AG20443 (cell line): ENCODE measurements around the gene DENND1A.
"Not testable (repeated sequence)": the region's sequence is repeated elsewhere in the genome, so short reads cannot be mapped to it uniquely, and the experiment has no call there.

Experiments used
- DNase-seq: peaks from one replicate; pipeline ENCODE4 v3.0.0; 2012; ENCODE audit warnings: low spot score, mixed read lengths

DENND1A gene, protein sequence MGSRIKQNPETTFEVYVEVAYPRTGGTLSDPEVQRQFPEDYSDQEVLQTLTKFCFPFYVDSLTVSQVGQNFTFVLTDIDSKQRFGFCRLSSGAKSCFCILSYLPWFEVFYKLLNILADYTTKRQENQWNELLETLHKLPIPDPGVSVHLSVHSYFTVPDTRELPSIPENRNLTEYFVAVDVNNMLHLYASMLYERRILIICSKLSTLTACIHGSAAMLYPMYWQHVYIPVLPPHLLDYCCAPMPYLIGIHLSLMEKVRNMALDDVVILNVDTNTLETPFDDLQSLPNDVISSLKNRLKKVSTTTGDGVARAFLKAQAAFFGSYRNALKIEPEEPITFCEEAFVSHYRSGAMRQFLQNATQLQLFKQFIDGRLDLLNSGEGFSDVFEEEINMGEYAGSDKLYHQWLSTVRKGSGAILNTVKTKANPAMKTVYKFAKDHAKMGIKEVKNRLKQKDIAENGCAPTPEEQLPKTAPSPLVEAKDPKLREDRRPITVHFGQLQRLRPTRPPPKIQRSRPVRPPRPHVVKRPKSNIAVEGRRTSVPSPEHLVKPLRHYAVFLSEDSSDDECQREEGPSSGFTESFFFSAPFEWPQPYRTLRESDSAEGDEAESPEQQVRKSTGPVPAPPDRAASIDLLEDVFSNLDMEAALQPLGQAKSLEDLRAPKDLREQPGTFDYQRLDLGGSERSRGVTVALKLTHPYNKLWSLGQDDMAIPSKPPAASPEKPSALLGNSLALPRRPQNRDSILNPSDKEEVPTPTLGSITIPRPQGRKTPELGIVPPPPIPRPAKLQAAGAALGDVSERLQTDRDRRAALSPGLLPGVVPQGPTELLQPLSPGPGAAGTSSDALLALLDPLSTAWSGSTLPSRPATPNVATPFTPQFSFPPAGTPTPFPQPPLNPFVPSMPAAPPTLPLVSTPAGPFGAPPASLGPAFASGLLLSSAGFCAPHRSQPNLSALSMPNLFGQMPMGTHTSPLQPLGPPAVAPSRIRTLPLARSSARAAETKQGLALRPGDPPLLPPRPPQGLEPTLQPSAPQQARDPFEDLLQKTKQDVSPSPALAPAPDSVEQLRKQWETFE

DNA sequence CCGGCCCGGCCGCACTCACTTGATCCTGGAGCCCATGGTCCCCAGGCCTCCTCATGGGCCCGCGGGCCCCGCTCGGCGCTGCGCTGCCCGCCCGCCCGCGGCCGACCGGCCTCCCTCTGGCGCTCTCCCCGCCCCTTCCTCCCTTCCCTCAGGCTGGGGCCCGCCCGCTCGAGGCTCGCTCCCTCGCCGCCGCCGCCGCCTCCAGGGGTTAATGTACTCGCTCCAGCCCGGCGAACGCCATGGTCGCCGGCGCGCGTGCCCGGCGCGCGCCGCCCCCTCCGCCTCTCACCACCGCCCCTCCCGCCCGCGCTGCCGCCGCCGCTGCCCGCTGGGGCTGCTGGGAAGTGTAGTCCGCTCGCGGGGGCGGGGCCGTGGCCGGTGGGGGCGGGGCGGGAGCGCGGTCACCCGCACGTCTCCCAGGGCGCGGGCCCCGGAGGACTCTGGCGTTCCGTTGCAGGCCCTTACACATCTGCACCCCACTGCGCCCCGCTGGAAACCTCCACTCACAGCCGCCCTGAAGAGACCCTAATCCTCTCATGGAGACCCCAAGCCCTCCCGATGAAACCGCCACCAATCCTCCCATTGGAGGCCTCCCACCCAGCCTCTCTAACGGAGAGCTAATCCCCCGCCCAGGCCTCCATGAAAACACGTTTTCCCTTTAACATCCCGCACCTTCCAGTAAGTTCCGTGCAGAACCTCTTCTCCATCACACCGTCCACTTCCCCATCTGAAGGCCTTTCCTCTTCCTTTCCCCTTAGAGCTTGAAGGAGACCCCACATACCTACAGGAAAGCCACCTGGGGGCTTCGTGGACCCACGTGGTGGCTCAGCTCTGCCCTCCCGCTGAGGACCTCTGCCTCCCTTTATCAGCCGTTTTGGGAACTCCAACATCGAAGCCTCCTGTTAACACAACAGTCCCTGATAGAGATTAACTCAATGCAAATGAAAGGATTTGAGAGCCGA, at the start of gene DENND1A:
DENND1A (minus strand) TSS at position 257 of the 962 bp plus-strand sequence; CDS start at position 36, 221 bp downstream.
- DNase-seq = peak; percentile 99

DNA sequence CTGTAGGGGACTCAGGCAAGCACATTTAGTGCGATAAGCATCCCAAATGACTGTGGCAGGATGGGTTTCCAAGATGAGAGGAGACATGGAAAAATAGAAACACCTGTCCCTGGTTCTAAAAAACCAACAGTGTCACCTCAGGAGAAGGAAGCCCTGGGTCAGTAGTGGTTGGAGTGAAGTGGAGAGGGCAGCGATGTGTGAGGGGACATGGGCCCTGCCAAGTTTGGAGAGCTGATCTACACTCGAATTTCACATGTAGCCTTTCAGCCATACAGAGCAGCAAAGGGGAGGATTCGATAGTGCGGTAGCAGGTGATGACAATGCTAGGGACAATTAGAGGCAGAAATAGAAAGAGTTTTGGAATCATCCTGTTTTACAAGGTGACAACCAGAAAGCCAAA, 49.1 kb upstream of the DENND1A start:
- no peak for DNase-seq

GRCh38 chr9:123976579-123976978, 46.7 kb upstream of the DENND1A start:
- not testable (repeated sequence) for DNase-seq

DNA sequence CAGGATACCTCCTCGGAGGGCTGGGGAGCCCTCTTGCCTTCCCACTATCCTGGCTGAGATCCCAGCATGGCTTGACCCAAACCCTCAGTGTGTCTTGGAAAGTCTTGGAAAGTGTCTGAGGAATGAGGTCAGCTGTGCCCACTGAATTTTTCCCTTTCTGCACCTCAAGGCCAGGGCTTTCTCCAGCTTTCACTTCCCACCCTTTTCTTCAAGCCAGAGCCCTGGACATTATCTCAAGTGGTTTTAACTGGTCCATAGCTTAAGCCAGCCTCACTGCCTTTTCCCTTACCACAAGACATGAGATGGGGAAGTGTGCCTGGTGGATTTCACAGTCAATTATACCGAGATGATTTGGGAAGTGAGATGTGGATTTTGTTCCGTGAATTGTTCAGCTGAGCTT, 45.9 kb upstream of the DENND1A start:
- no peak for DNase-seq

- DNase-seq = no peak
Observed at GRCh38 chr9:123974471-123974870, 44.5 kb upstream of the DENND1A start.

GRCh38 chr9:123973590-123974223, 43.8 kb upstream of the DENND1A start:
- no peak for DNase-seq

DNA sequence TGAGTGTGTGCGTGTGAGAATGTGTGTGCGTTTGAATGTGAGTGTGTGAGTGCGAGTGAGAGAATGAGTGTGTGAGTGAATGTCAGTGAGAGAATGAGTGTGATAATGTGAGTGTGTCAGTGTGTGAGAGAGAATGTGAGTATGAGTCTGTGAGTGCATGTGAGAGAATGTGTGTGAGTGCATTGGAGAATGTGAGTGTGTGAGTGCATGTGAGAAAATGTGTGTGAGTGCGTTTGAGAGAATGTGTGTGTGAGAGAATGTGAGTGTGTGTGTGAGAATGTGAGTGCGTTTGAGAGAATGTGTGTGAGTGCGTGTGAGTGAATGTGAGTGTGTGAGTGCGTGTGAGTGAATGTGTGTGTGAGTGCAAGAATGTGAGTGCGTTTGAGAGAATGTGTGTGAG, 42.7 kb upstream of the DENND1A start:
- no peak for DNase-seq

- no peak for DNase-seq
Observed at GRCh38 chr9:123967323-123967722, 37.4 kb upstream of the DENND1A start.

DNA sequence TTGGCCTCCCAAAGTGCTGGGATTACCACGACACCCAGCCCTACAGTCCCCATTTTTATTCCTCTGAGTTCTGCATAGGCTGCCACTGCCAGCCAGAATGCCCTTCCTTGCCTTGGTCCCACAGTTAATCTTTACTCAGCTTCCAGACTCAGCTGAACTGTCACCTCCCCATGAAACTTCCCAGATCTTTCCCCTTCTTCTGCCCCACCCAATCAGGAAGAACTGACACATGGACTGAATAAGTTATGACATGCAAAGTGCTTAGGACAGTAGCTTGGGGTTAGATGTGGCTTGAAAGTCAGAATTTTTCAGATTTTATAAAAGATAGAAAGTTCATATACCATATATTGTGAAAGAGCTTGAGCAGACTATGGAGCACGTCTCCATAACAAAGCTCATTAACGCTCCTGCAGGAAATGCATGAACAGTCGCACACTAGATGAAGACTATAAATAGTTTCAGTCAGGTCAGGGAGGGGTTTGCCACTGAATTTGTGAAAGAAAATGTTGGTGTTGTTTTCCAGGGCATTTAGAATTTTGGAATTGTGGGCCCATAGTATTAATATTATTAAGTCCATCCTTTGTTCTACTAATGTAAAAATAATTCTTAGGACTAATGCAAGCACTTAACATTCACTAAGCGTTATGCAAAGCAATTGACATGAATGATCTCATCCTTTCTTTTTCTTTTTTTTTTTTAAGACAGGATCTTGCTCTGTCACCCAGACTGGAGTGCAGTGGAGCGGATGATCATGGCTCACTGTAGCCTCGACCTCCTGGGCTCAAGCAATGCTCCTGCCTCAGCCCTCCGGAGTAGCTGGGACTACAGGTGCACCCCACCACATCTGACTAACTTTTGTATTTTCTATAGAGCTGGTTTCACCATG, 36.1 kb upstream of the DENND1A start:
- no peak for DNase-seq

DNA sequence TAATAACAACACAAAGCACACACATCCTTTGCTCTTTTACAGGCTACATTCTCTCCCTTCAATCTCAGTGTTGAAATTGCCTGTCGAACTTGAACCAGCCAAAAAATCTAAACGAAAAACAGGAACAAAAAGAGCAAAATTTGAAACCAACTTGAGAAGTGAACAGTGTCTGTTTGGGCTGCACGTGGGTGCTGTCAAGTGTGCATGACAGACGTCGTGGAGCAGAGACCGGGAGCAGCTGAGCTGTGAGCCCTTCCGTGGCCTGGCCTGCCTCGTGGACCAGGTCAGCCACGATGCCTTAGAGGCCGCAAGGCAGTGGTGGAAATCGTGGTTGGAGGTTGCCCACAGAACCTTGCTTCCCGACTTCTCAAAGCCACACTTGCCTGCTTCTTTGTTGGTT, 34.8 kb upstream of the DENND1A start:
- DNase-seq = no peak

- DNase-seq = no peak
Observed at GRCh38 chr9:123960965-123961364, 31.0 kb upstream of the DENND1A start.

GRCh38 chr9:123960366-123960765, 30.4 kb upstream of the DENND1A start:
- DNase-seq = no peak

- no peak for DNase-seq
Observed at GRCh38 chr9:123959787-123960186, 29.9 kb upstream of the DENND1A start.

DNA sequence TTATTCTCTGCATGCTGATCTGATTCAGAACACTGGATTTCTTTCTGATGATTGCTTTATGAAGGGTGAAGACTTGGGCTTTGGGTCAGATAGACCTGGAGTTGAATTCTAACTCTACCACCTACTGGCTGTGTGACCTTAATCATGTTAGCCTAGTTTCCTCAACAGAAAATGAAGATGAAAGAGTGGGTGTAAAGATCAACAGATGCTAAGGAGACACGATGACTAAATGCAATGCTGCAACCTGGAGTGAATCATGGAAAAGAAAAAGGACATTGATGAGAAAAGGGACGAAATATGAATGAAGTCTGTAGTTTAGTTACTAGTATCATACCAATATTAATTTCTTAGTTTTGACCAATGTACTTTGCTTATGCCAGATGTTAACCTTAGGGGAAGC, 27.8 kb upstream of the DENND1A start:
- no peak for DNase-seq

DNA sequence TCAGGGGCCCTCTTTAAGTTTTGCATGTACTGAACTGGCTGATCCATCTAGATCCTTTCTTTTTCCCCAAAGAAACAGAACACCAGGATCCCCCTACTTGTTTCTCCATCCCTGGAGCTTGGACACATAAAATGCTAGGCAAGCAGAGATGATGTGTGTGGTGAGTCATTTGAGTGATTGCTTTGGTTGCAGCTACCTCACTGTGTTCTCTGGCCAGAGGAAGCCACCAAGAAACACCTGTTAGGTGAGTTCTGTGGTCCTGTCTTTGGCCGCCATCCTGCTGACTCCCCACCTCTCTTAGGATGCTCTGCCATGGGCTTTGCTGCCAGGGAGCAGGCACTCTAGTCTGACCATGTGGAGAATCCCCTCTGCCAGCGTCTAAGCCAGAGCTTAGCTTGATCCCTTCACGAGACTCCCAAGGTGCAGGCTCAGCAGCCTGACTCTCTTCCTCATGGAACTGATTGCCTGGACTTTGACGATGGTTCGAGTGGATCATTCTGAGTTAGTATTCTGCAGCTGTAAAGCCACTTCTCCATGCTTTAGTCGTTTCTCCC, 27.3 kb upstream of the DENND1A start:
- no peak for DNase-seq

- DNase-seq = no peak
Observed at GRCh38 chr9:123955637-123956036, 25.7 kb upstream of the DENND1A start.

GRCh38 chr9:123954518-123955280, 24.8 kb upstream of the DENND1A start:
- peak; percentile 37 for DNase-seq

GRCh38 chr9:123952641-123953495, 22.9 kb upstream of the DENND1A start:
- DNase-seq = no peak
